Peyer's patch (tissue), 4 donors: ENCODE data around the gene CLASP2. TPM values are rescaled to one million over a fixed set of nuclear protein-coding genes. Genes with fewer than 3 reads are reported as not detected.
"Not testable (repeated sequence)": the region's sequence is repeated elsewhere in the genome, so short reads cannot be mapped to it uniquely, and the experiment has no call there.

Experiments
- DNase-seq, 3 donors: peaks; one replicate each; pipeline ENCODE4 v3.0.0-alpha.2; 2017 to 2019
- H3K27ac ChIP-seq, 4 donors: fragments of 200-600 bp; sonication (generic); one replicate each; pipeline ENCODE4 v1.5.1; 2016 to 2019
- H3K27me3 ChIP-seq, 2 donors: fragments of 200-600 bp; sonication (generic); one replicate each; pipeline ENCODE4 v1.5.1; 2019
- H3K36me3 ChIP-seq, 3 donors: fragments of 200-600 bp; sonication (generic); one replicate each; pipeline ENCODE4 v1.5.1; 2016 to 2019
- H3K4me1 ChIP-seq, 4 donors: fragments of 200-600 bp; sonication (generic); one replicate each; pipeline ENCODE4 v1.5.1; 2016 to 2019
- H3K4me3 ChIP-seq, 4 donors: fragments of 200-600 bp; sonication (generic); 1 replicate in 3 of 4; 2 replicates in 1 of 4; pipeline ENCODE4 v1.5.1; 2016 to 2019; ENCODE audit warnings: mild to moderate bottlenecking in 1 of 4
- H3K9me3 ChIP-seq, 4 donors: fragments of 200-600 bp; sonication (generic); one replicate each; pipeline ENCODE4 v1.5.1; 2016 to 2019; ENCODE audit warnings: mild to moderate bottlenecking in 1 of 4
- CTCF ChIP-seq, 6 experiments: fragments of 450-650 bp in 4 of 6; fragments of 200-600 bp in 2 of 6; sonication (generic) in 1 of 6; IDR thresholded peaks; one replicate each; pipeline ENCODE4 v1.5.1; 2017 to 2019; ENCODE audit warnings: antibody characterized with exemption in 6 of 6, mild to moderate bottlenecking in 3 of 6, moderate library complexity in 1 of 6
- POLR2A ChIP-seq, 2 donors: fragments of 450-650 bp; IDR thresholded peaks; one replicate each; pipeline ENCODE4 v1.5.1; 2017; ENCODE audit warnings: antibody characterized with exemption in 2 of 2, mild to moderate bottlenecking in 2 of 2, moderate library complexity in 2 of 2
- total RNA-seq, 4 donors: library from RNA; depleted of rRNA; stranded (reverse); fragments of >200 nt; gene quantifications; one replicate each; pipeline ENCODE4 v1.1.0, GENCODE V29; 2016

CLASP2 gene
- total RNA-seq, 4 donors from 2014 or later: 37.0 to 73.4 (median 66.4) TPM

- H3K36me3 ChIP-seq: peaks cover 0 to 26% (median 0%) of the 10 kb centered on the region in 3 donors
- H3K4me3 ChIP-seq: no peak overlapping the region
Observed at GRCh38 chr3:33687406-33688010, 30.5 kb downstream of the CLASP2 start.

GRCh38 chr3:33682770-33683169 lies 35.3 kb downstream of the CLASP2 start:
- Histone ChIP-seq H3K9me3 (no peaks in the 10 kb centered on the region), H3K4me1 (no peaks in the 10 kb centered on the region), H3K27ac (no peak overlapping the region), H3K36me3 (peaks cover 0 to 44% (median 0%) of the 10 kb centered on the region in 3 donors), H3K4me3 (no peak overlapping the region), H3K27me3 (no peaks in the 10 kb centered on the region)
- no peak for DNase-seq
- TF ChIP-seq POLR2A (IDR thresholded peaks at IDR 0.05) (no peak), CTCF (IDR thresholded peaks at IDR 0.05) (no peak)

More at GRCh38 chr3:33687406-33688010, 30.5 kb downstream of the CLASP2 start:
- no peak for TF ChIP-seq CTCF (IDR thresholded peaks at IDR 0.05)
- no peak for TF ChIP-seq POLR2A (IDR thresholded peaks at IDR 0.05)
- Histone ChIP-seq H3K9me3 (no peaks in the 10 kb centered on the region), H3K27me3 (no peaks in the 10 kb centered on the region), H3K4me1 (no peaks in the 10 kb centered on the region), H3K27ac (no peak overlapping the region)
- DNase-seq: no peak

GRCh38 chr3:33681667-33682066 lies 36.4 kb downstream of the CLASP2 start:
- Histone ChIP-seq H3K27me3 (no peaks in the 10 kb centered on the region), H3K4me1 (no peaks in the 10 kb centered on the region), H3K4me3 (no peak overlapping the region), H3K27ac (no peak overlapping the region), H3K36me3 (peaks cover 0 to 44% (median 0%) of the 10 kb centered on the region in 3 donors), H3K9me3 (no peaks in the 10 kb centered on the region)
- no peak for TF ChIP-seq POLR2A (IDR thresholded peaks at IDR 0.05)
- TF ChIP-seq CTCF (IDR thresholded peaks at IDR 0.05): no peak
- DNase-seq: no peak

GRCh38 chr3:33678073-33678472 lies 40.0 kb downstream of the CLASP2 start:
- H3K4me3 ChIP-seq: no peak overlapping the region
- H3K27ac ChIP-seq: no peak overlapping the region
- DNase-seq: no peak
- TF ChIP-seq POLR2A (IDR thresholded peaks at IDR 0.05) (no peak), CTCF (IDR thresholded peaks at IDR 0.05) (no peak)
- H3K27me3 ChIP-seq: no peaks in the 10 kb centered on the region
- no peaks in the 10 kb centered on the region for H3K9me3 ChIP-seq
- peaks cover 0 to 23% (median 0%) of the 10 kb centered on the region in 3 donors for H3K36me3 ChIP-seq
- no peaks in the 10 kb centered on the region for H3K4me1 ChIP-seq

GRCh38 chr3:33673436-33673835 lies 44.6 kb downstream of the CLASP2 start:
- H3K27me3 ChIP-seq, H3K4me1 ChIP-seq, DNase-seq, H3K27ac ChIP-seq, H3K4me3 ChIP-seq, H3K9me3 ChIP-seq, H3K36me3 ChIP-seq: not testable (repeated sequence)

- Histone ChIP-seq H3K27ac (no peak overlapping the region), H3K27me3 (no peaks in the 10 kb centered on the region), H3K4me1 (no peaks in the 10 kb centered on the region), H3K36me3 (no peaks in the 10 kb centered on the region), H3K9me3 (no peaks in the 10 kb centered on the region), H3K4me3 (no peak overlapping the region)
- DNase-seq: no peak
- TF ChIP-seq CTCF (IDR thresholded peaks at IDR 0.05): no peak
- no peak for TF ChIP-seq POLR2A (IDR thresholded peaks at IDR 0.05)
Observed at GRCh38 chr3:33668618-33669017, 49.4 kb downstream of the CLASP2 start.
